BJ (cell line): ENCODE results near the gene PTGFRN. TPM values are rescaled to one million over a fixed set of nuclear protein-coding genes. Genes with fewer than 3 reads are reported as not detected.

Source experiments
- CTCF ChIA-PET: fragments of 350-600 bp; formaldehyde crosslinking; extraction: SDS; loops from one replicate; lab custom pipeline; 2021; ENCODE audit warnings: antibody characterized with exemption, inconsistent platforms; lab: Yijun Ruan, JAX
- POLR2A ChIA-PET: fragments of 300-600 bp; sonication (Branson Sonifier 250); formaldehyde crosslinking; extraction: SDS; loops from one replicate; lab custom pipeline; 2021; ENCODE audit warnings: antibody characterized with exemption; lab: Charles Lee
- DNase-seq: peaks from one replicate; pipeline ENCODE4 v3.0.0-alpha.2; 2011; ENCODE audit warnings: low read depth
- H3K27me3 ChIP-seq: 2 replicates; pipeline ENCODE4 v1.6.0; 2011; ENCODE audit warnings: low read length; ENCODE audit not compliant: control insufficient read depth, insufficient read depth
- H3K36me3 ChIP-seq: 2 replicates; pipeline ENCODE4 v1.5.1; 2011; ENCODE audit warnings: low read length; ENCODE audit not compliant: control insufficient read depth, insufficient read depth
- H3K4me3 ChIP-seq: 2 replicates; pipeline ENCODE4 v1.5.1; 2011; ENCODE audit warnings: low read depth, mild to moderate bottlenecking, control low read depth, low read length
- polyA plus RNA-seq: library from polyadenylated mRNA; depleted of rRNA; stranded (reverse); fragments of >200 nt; gene quantifications from 2 replicates; pipeline ENCODE4 v1.2.3, GENCODE V29; 2011
- TF ChIP-seq, protein P1 (sequence below): IDR thresholded peaks from 2 replicates; pipeline ENCODE4 v1.5.1; 2011; ENCODE audit warnings: low read depth, mild to moderate bottlenecking, control low read depth, inconsistent platforms, low read length, moderate library complexity; ENCODE audit not compliant: insufficient read depth

Gene PTGFRN
- polyA plus RNA-seq, 1 experiment: 3.1 TPM

DNA sequence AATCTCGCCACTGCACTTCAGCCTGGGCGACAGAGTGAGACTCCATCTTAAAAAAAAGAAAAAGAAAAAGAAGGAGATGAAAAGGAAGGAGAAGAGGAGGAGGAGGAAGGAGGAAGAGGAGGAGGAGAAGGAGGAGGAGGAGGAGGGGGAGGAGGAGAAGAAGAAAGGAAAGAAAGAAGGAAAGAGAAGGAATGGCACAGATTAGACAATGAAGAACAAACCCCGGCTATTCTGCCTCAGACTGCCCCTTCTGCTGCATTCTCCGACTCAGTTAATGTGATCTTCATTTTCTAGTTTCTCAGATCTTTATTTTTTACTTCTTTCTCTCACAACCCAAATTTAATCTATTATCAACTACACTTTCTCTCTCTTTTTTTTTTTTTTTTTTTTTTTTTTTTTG is 40.1 kb upstream of the PTGFRN start:
- Histone ChIP-seq H3K27me3 (no peaks in the 10 kb centered on the region; the same call in 1 of the 2 replicates), H3K36me3 (no peaks in the 10 kb centered on the region), H3K4me3 (no peak overlapping the region)
- POLR2A ChIA-PET: no interaction called here
- DNase-seq: no peak
- CTCF ChIA-PET: no interaction called here
- TF ChIP-seq, protein P1, sequence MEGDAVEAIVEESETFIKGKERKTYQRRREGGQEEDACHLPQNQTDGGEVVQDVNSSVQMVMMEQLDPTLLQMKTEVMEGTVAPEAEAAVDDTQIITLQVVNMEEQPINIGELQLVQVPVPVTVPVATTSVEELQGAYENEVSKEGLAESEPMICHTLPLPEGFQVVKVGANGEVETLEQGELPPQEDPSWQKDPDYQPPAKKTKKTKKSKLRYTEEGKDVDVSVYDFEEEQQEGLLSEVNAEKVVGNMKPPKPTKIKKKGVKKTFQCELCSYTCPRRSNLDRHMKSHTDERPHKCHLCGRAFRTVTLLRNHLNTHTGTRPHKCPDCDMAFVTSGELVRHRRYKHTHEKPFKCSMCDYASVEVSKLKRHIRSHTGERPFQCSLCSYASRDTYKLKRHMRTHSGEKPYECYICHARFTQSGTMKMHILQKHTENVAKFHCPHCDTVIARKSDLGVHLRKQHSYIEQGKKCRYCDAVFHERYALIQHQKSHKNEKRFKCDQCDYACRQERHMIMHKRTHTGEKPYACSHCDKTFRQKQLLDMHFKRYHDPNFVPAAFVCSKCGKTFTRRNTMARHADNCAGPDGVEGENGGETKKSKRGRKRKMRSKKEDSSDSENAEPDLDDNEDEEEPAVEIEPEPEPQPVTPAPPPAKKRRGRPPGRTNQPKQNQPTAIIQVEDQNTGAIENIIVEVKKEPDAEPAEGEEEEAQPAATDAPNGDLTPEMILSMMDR: no peak

- POLR2A ChIA-PET: no interaction called here
- no peak for DNase-seq
- Histone ChIP-seq H3K27me3 (no peaks in the 10 kb centered on the region; the same call in 1 of the 2 replicates), H3K36me3 (no peaks in the 10 kb centered on the region), H3K4me3 (no peak overlapping the region)
- CTCF ChIA-PET: no interaction called here
- TF ChIP-seq, protein P1: no peak
Observed at GRCh38 chr1:116870300-116870699, 39.4 kb upstream of the PTGFRN start.

DNA sequence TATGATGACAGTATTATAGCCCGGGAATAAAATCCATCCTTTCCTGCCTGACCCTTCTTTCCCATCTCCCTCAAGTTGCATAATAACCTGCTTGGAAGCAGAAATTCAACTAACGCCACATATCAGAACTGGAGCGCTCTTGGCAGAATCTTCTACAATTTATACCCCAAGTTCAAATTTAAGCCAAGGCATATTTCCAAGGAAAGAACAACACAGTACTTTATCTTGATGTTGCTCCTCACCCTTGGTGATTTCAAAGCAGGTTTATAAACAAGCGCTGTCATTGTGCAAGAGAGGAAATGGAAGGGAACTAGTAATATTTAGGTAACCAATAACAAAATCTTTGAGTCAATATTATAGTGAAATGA is 38.0 kb upstream of the PTGFRN start:
- ChIA-PET POLR2A (no interaction called here), CTCF (no interaction called here)
- no peaks in the 10 kb centered on the region; the same call in 1 of the 2 replicates for H3K27me3 ChIP-seq
- H3K4me3 ChIP-seq: no peak overlapping the region
- no peak for DNase-seq
- no peaks in the 10 kb centered on the region for H3K36me3 ChIP-seq
- TF ChIP-seq, protein P1: no peak

DNA sequence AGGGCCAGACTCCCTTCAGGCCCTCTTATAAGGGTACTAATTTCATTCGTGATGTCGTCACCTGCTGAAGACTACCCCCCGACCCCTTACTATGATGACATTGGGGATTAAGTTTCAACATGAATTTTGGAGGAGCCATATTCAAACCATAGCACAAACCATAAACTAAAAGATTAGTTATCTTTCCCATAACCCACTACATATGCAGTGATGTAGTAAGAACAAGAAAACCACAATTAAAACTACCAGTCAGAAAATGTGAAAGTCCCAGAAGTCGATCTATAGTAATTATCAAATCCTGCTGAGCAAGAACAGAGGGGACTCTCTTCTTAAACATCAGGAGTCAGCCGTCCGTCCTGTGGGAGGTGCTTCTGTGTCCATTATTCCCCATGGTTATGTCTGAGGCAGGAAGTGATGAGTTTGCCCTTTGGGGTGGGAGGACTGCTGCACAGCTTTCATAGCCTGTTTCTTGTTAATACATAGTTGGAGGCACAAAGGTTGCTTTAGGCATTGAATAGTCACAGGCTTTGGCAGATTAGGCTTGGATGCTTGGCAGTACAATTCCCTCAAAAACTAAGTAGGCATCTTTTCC is 35.9 kb upstream of the PTGFRN start:
- Histone ChIP-seq H3K36me3 (no peaks in the 10 kb centered on the region), H3K27me3 (no peaks in the 10 kb centered on the region; the same call in 1 of the 2 replicates), H3K4me3 (no peak overlapping the region)
- no peak for DNase-seq
- TF ChIP-seq, protein P1: no peak
- ChIA-PET POLR2A (no interaction called here), CTCF (no interaction called here)

DNA sequence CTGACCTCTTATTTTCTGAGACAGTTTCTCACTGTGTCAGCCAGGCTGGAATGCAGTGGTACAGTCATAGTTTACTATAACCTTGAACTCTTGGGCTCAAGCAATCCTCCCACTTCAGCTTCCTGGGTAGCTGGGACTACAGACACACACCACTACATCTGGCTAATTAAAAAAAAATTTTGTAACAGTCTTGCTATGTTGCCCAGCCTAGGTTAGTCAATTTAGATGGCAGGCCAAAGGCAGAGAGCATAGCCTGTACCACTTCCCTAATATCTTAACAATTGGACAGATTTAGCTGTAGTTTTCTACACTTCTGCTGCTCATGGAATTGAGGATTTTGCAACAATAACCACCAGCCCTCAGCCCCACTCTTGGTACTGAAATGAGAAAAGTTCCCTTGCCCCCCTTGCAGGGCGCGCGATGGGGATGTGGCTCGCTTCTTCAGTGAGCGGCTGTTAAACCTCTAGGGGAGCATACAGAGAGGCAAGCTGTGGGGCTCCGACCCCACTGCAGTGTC is 34.9 kb upstream of the PTGFRN start:
- DNase-seq: no peak
- Histone ChIP-seq H3K36me3 (no peaks in the 10 kb centered on the region), H3K27me3 (no peaks in the 10 kb centered on the region; the same call in 1 of the 2 replicates), H3K4me3 (no peak overlapping the region)
- CTCF ChIA-PET: no interaction called here
- TF ChIP-seq, protein P1: no peak
- POLR2A ChIA-PET: no interaction called here
